DOHH2 (cell line): ENCODE measurements around the gene ZNF697.

Source experiments
- CTCF ChIP-seq: fragments of 200-600 bp; sonication (generic); IDR thresholded peaks from one replicate; pipeline ENCODE4 v1.5.1; 2014; ENCODE audit warnings: antibody characterized with exemption, mild to moderate bottlenecking, low read depth, low read length; ENCODE audit not compliant: poor library complexity, severe bottlenecking
- EZH2phosphoT487 ChIP-seq: fragments of 200-600 bp; sonication (generic); IDR thresholded peaks from 2 replicates; pipeline ENCODE4 v1.6.1; 2017; ENCODE audit warnings: borderline replicate concordance, mild to moderate bottlenecking, antibody characterized with exemption, low read length, moderate library complexity, mixed read lengths

DNA sequence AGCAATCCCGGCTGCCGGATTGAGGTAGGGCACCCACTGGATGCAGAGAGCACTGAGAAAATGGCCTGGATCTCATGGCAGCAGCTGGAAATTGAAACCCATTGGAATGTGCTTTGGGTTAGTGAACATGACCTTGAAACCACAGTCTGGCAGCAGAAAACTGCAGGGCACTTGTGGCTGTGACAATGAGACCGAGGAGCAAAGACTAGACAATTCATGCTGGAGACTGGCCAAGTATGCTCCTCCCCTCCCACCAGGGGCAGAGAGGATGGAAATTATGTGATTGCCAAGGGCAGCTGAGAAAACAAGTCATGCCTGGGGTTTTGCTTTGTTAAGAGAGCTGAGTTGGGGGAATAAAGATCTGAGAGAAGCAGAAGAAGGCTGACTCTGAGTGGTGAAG lies 60.7 kb downstream of the ZNF697 start:
- no peak for TF ChIP-seq CTCF
- TF ChIP-seq EZH2phosphoT487: no peak
